Muscle of leg (tissue), 16 donors: ENCODE data around the gene CD40. TPM values are rescaled to one million over a fixed set of nuclear protein-coding genes. Genes with fewer than 3 reads are reported as not detected.

Source experiments
- DNase-seq: peaks from one replicate; pipeline ENCODE4 v3.0.0; 2013
- H3K27ac ChIP-seq: one replicate; pipeline ENCODE4 v1.5.1; 2013; ENCODE audit warnings: mild to moderate bottlenecking, low read length, control low read depth
- H3K27me3 ChIP-seq: one replicate; pipeline ENCODE4 v1.6.1; 2013; ENCODE audit warnings: low read length; ENCODE audit not compliant: control insufficient read depth, insufficient read depth
- H3K36me3 ChIP-seq: one replicate; pipeline ENCODE4 v1.6.1; 2013; ENCODE audit warnings: low read length; ENCODE audit not compliant: control insufficient read depth, insufficient read depth
- H3K4me1 ChIP-seq: one replicate; pipeline ENCODE4 v1.6.1; 2013; ENCODE audit warnings: low read length; ENCODE audit not compliant: control insufficient read depth, insufficient read depth
- H3K4me3 ChIP-seq: one replicate; pipeline ENCODE4 v1.5.1; 2013; ENCODE audit warnings: low read length, control low read depth
- H3K9me3 ChIP-seq: replicated peaks from 2 replicates; pipeline ENCODE4 v1.6.1; 2013; ENCODE audit warnings: low read depth, low read length; ENCODE audit not compliant: control insufficient read depth
- WGBS: methylation state at CpG from one replicate; pipeline ENCODE4 v1.1.5; 2013; ENCODE audit warnings: missing lambda C conversion rate; ENCODE audit not compliant: insufficient coverage; 5-methylcytosine and 5-hydroxymethylcytosine counted together
- long read RNA-seq, 11 donors: transcript quantifications; one replicate each; lab custom pipeline, GENCODE V29; 2026
- polyA plus RNA-seq, 8 donors: library from polyadenylated mRNA; unstranded; fragments of 120-200 nt; gene quantifications; one replicate each; pipeline versions ENCODE4 v1.2.1 to v1.2.3, GENCODE V29; 2013; ENCODE audit warnings: inconsistent platforms in 1 of 8, low replicate concordance in 1 of 8; ENCODE audit not compliant: insufficient read length in 8 of 8, insufficient read depth in 1 of 8
- total RNA-seq: library from RNA; stranded (reverse); fragments of 120-200 nt; gene quantifications from one replicate; pipeline ENCODE4 v1.2.4, GENCODE V29; 2013

CD40 gene
- total RNA-seq (6.0 TPM), polyA plus RNA-seq (1 to 10 TPM; 5.2 to 7.5 (median 6.0) TPM)
- long read RNA-seq, donor 1, result 0 reads
- long read RNA-seq, donor 2, result 0 reads
- long read RNA-seq, donor 3, partial matches to known transcripts, result 0 of 1 reads
- long read RNA-seq, donor 3, other reads (novel, unspliced or antisense), result 0 of 1 reads
- long read RNA-seq, donor 4, partial matches to known transcripts, result 0 of 2 reads
- long read RNA-seq, donor 4, other reads (novel, unspliced or antisense), result 0 of 2 reads
- long read RNA-seq, donor 5, partial matches to known transcripts, result 0 of 1 reads
- long read RNA-seq, donor 5, other reads (novel, unspliced or antisense), result 0 of 1 reads
- long read RNA-seq, donor 6, partial matches to known transcripts, result 0 of 2 reads
- long read RNA-seq, donor 6, other reads (novel, unspliced or antisense), result 0 of 2 reads
- long read RNA-seq, donor 7, transcript CD40-202 (9 exons, 1,729 nt), result major isoform, 7 of 7 reads
- long read RNA-seq, donor 7, partial matches to known transcripts, result 0 of 7 reads
- long read RNA-seq, donor 7, other reads (novel, unspliced or antisense), result 0 of 7 reads
- long read RNA-seq, donor 8, partial matches to known transcripts, result 0 of 4 reads
- long read RNA-seq, donor 8, other reads (novel, unspliced or antisense), result 0 of 4 reads
- long read RNA-seq, donor 9, partial matches to known transcripts, result 0 of 1 reads
- long read RNA-seq, donor 9, other reads (novel, unspliced or antisense), result 0 of 1 reads
- long read RNA-seq, donor 10, result 0 reads
- long read RNA-seq, donor 11, partial matches to known transcripts, result 6 of 6 reads
- long read RNA-seq, donor 11, other reads (novel, unspliced or antisense), result 0 of 6 reads

DNA sequence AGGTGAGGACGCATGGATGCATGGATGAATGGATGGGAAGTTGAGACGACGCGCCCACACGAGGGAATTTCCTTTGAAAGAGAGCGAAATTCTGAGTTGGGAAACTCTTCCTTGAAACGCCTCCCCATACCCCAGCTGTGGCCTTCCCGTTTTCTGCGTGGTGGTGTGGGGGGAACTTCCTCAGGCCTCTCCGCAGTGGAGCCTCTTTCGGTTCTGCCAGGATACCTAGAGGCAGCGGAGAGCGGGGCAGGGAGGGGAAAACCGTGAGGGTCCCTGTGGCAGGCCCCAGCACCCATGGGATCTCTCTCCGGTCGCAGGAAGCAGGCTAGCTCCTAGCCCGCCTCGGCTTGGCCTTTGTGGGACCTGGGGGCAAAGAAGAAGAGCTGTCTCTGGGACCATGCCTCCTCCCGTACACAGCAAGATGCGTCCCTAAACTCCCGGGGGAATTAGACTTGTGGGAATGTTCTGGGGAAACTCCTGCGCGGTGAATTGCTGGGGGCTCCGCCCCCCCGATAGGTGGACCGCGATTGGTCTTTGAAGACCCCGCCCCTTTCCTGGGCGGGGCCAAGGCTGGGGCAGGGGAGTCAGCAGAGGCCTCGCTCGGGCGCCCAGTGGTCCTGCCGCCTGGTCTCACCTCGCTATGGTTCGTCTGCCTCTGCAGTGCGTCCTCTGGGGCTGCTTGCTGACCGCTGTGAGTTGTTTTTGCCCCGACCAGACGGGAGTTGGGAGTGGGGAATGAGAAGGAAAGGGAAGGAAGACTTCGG, at the start of gene CD40:
Gene CD40 (plus strand): TSS at position 611 of the 764 bp plus-strand sequence. CDS start 30 bp downstream, at position 641.
- peaks cover 24% of the 10 kb centered on the region for H3K27me3 ChIP-seq
- H3K9me3 ChIP-seq, result no peaks in the 10 kb centered on the region
- peak within 1 kb of the TSS; percentile 33 for H3K4me3 ChIP-seq
- 7% methylated on average over 23 of the region's 40 CpGs for WGBS
- peak; percentile 82 for DNase-seq
- no peaks in the 10 kb centered on the region for H3K4me1 ChIP-seq
- H3K36me3 ChIP-seq, result no peaks in the 10 kb centered on the region
- H3K27ac ChIP-seq, result peak within 1 kb of the TSS; percentile 62

DNA sequence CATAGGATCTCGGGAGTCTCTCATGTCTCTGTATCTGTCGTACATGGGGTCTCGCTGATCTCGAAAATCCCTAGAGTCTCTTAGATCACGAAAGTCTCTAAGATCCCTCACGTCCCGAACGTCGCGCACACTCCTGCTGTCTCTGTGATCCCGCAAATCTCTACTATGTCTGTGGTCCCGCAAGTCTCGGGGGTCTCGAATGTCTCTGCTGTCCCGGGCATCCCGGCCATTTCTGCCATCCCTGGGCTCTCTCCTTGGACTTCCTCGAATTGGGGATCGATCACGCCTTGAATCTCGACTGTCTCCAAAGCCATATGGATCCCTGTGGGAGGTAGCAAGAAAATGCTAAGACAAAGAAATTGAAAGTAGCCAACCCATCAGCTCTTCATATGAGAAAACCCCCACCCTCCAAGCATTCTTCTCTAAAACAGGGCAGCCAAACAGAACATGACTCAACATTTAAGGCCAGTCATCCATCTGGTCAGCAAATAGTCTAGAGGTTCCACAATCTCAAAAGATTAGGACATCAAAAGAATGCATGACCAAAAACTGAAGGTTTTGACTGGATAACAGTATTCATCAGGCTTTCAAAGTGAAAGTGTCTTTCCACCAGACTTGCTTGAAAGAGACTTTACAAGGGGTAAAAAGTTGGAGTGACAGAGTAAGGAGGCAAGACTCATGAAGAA, 47.8 kb upstream of the CD40 start:
- WGBS, result 93% methylated on average over 16 of the region's 20 CpGs
- DNase-seq, result no peak
- H3K27me3 ChIP-seq, result no peaks in the 10 kb centered on the region
- peaks cover 53% of the 10 kb centered on the region for H3K36me3 ChIP-seq
- H3K4me3 ChIP-seq, result no peak overlapping the region
- H3K27ac ChIP-seq, result no peak overlapping the region
- H3K4me1 ChIP-seq, result no peaks in the 10 kb centered on the region
- no peaks in the 10 kb centered on the region for H3K9me3 ChIP-seq

DNA sequence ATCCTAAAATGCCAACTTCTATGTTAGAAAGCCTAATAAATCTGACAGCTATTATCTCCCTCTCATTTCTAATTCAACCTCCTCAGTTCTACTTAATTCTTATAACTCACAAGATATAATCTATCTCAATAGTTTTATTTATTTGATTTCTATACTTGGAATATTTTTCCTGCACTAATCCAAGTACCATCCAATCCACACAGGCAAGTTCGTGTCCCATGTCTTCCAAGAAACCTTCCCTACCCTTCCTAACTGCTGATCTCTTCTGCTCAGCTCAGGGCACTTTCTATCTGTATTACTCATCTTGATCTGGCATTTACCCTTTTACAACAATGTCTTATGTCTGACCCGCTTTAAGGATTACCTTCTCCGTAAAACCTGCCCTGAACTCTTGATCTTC, 46.5 kb upstream of the CD40 start:
- no peak overlapping the region for H3K27ac ChIP-seq
- WGBS, result 80% methylated on average over 3 of the region's 3 CpGs
- no peak for DNase-seq
- no peaks in the 10 kb centered on the region for H3K27me3 ChIP-seq
- no peak overlapping the region for H3K4me3 ChIP-seq
- H3K9me3 ChIP-seq, result no peaks in the 10 kb centered on the region
- no peaks in the 10 kb centered on the region for H3K4me1 ChIP-seq
- peaks cover 45% of the 10 kb centered on the region for H3K36me3 ChIP-seq

DNA sequence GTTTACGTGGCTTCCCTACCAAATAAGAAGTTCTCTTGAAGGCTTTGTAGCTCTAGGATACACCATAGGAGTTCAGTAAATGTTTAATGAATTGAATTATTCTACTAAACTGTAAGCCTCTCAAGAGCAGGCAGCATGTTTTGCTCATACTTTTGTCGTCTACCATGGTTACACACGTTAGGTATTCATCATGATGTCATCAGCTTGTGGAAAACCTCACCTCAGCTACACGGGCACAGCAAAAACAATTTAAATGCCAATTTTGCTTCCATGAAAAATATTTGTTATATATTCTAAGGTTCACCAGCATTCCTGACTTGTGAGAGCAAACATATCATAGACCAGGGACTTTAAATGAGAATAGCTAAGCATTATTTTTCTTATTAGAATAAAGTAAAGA, 45.1 kb upstream of the CD40 start:
- no CpG with 5 or more reads among the region's 4 CpGs for WGBS
- Histone ChIP-seq H3K27me3 (no peaks in the 10 kb centered on the region), H3K4me1 (no peaks in the 10 kb centered on the region), H3K27ac (no peak overlapping the region), H3K4me3 (no peak overlapping the region), H3K9me3 (no peaks in the 10 kb centered on the region), H3K36me3 (peaks cover 41% of the 10 kb centered on the region)
- DNase-seq, result no peak

DNA sequence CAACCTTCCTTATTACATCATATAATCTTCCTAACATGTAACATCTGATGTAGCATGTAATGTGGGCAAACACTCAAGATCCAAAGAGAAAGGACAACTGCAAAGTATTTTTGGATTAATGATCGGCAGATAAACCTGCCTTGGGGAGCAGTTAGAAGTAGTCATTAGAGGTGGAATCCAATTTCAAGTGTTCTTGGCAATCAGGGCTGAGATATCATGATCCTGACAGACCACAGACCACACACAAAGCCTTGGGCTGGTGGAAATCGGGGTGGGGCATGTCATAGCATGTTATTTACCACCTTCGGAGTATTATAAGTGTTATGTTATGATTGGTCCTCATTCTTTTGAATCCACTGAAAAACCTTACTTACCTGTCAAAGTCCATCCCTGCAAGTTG, 44.7 kb upstream of the CD40 start:
- peaks cover 40% of the 10 kb centered on the region for H3K36me3 ChIP-seq

DNA sequence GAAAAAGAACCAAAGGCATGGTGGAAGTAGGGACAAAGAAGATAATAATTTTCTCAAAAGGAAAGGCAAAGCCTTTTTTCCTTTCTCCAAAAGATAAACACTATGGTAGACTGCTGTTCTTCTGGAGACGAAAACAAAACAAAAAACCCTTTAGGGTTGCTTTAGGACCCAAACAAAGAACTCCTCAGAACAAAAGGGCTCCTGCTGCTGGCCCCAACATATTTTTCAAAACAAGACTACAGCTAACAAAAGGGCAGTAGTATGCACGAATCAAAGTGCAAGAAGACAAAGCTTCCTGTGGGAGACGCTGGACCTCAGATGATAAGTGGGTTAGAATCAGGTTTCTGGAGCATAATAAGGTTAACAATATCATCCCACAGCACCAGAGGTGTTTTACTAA, 44.1 kb upstream of the CD40 start:
- WGBS, result no CpG with 5 or more reads among the region's 3 CpGs
- no peaks in the 10 kb centered on the region for H3K4me1 ChIP-seq
- no peaks in the 10 kb centered on the region for H3K9me3 ChIP-seq
- H3K27ac ChIP-seq, result no peak overlapping the region
- no peak overlapping the region for H3K4me3 ChIP-seq
- DNase-seq, result no peak
- H3K27me3 ChIP-seq, result no peaks in the 10 kb centered on the region
- H3K36me3 ChIP-seq, result peaks cover 43% of the 10 kb centered on the region

More for the DNA sequence above, 44.7 kb upstream of the CD40 start:
- Histone ChIP-seq H3K27me3 (no peaks in the 10 kb centered on the region), H3K27ac (no peak overlapping the region), H3K4me3 (no peak overlapping the region), H3K4me1 (no peaks in the 10 kb centered on the region), H3K9me3 (no peaks in the 10 kb centered on the region)
- DNase-seq, result peak; percentile 12
- WGBS, result 20% methylated on average over 1 of the region's 3 CpGs

DNA sequence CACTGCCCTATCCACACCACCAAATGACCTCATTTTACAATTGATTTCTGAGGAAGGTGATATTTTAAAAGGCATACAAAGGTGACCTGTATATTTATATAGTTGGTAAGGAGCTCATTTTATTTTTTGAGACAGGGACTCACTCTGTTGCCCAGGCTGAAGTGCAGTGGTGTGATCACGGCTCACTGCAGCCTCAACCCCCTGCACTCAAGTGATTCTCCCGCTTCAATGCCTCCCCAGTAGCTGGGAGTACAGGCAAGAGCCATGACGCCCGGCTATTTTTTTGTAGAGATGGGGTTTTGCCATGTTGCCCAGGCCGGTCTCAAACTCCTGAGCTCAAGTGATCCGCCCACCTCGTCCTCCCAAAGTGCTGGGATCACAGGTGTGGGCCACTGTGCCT, 41.3 kb upstream of the CD40 start:
- H3K36me3 ChIP-seq, result peaks cover 36% of the 10 kb centered on the region

DNA sequence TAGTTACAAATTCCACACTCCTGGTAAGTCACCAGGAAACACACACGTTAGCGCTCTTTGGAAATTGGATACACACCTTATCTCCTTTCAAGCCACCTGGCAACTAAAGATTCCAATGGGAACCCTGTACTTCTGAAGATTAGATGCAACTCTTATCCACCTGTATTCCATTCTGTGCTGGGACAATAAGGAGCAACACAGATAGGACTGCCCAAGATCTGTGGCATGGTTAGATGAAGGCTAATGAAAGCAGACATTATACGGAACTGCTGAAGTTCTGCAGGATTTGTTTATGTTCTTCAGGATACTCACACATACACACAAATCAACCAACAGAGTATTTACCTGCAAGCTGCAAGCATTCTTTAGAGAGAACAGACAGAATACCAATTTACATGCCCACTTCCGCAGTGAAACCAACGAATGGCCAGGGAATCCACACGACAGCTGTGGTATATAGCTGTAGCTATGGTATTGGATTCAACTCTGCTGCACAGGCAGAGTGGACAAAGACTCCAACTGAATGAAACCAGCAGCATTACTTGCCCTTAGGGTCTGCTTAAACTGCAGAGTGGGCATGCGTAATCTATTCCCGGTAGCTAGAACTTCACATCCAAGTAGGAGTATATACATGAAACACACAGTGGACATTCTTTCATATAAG, 40.3 kb upstream of the CD40 start:
- no peak overlapping the region for H3K27ac ChIP-seq
- 60% methylated on average over 2 of the region's 8 CpGs for WGBS
- H3K9me3 ChIP-seq, result no peaks in the 10 kb centered on the region
- H3K36me3 ChIP-seq, result peaks cover 34% of the 10 kb centered on the region
- DNase-seq, result no peak
- no peak overlapping the region for H3K4me3 ChIP-seq
- H3K27me3 ChIP-seq, result no peaks in the 10 kb centered on the region
- no peaks in the 10 kb centered on the region for H3K4me1 ChIP-seq

More for the DNA sequence above, 41.3 kb upstream of the CD40 start:
- no peaks in the 10 kb centered on the region for H3K27me3 ChIP-seq
- H3K4me3 ChIP-seq, result no peak overlapping the region
- DNase-seq, result no peak
- no peaks in the 10 kb centered on the region for H3K9me3 ChIP-seq
- H3K4me1 ChIP-seq, result no peaks in the 10 kb centered on the region
- WGBS, result 94% methylated on average over 3 of the region's 7 CpGs
- H3K27ac ChIP-seq, result no peak overlapping the region

DNA sequence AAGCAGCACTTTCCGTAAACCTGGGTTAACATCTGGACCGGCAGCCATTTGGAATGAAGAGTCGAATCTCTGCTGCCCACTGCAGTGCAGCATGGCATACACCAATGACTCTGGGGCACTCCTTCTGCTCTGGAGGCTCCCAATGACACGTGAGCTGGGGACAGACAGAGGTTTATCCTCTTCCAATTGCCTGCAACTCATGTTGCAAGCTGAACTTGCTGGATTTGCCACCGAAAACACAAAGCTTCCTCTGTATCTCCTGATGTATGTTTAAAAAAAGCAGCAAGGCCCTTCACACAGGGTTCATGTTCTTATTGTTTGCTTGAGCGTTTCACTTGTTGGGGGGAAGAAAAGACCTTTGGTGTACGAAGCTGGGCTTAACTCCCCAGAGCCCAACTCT, 39.2 kb upstream of the CD40 start:
- WGBS, result 86% methylated on average over 3 of the region's 7 CpGs
- DNase-seq, result no peak

More for the DNA sequence above, 39.2 kb upstream of the CD40 start:
- no peaks in the 10 kb centered on the region for H3K27me3 ChIP-seq
- no peak overlapping the region for H3K4me3 ChIP-seq
- H3K4me1 ChIP-seq, result no peaks in the 10 kb centered on the region
- peaks cover 34% of the 10 kb centered on the region for H3K36me3 ChIP-seq
- H3K9me3 ChIP-seq, result no peaks in the 10 kb centered on the region
- no peak overlapping the region for H3K27ac ChIP-seq
